Ishikawa (cell line): ENCODE data around the gene LENEP.

Experiments
- CEBPB ChIP-seq: IDR thresholded peaks from 2 replicates; pipeline ENCODE4 v1.6.1; 2012
- CREB1 ChIP-seq: IDR thresholded peaks from 2 replicates; pipeline ENCODE4 v1.6.1; 2012; ENCODE audit warnings: low read depth
- EGR1 ChIP-seq: IDR thresholded peaks from 2 replicates; pipeline ENCODE4 v1.6.1; 2012
- EP300 ChIP-seq: IDR thresholded peaks from 2 replicates; pipeline ENCODE4 v1.6.1; 2012; ENCODE audit warnings: borderline replicate concordance
- FOXM1 ChIP-seq: IDR thresholded peaks from 2 replicates; pipeline ENCODE4 v1.6.1; 2012; ENCODE audit warnings: low read depth, borderline replicate concordance
- NFIC ChIP-seq: IDR thresholded peaks from 2 replicates; pipeline ENCODE4 v1.6.1; 2012
- RAD21 ChIP-seq: IDR thresholded peaks from 2 replicates; pipeline ENCODE4 v1.6.1; 2012; ENCODE audit warnings: low read depth
- TAF1 ChIP-seq: IDR thresholded peaks from 2 replicates; pipeline ENCODE4 v1.6.1; 2012; ENCODE audit warnings: low read depth, mild to moderate bottlenecking
- TCF12 ChIP-seq: IDR thresholded peaks from 2 replicates; pipeline ENCODE4 v1.6.1; 2012; ENCODE audit warnings: low read depth
- TEAD4 ChIP-seq: IDR thresholded peaks from 2 replicates; pipeline ENCODE4 v1.6.1; 2012
- YY1 ChIP-seq: IDR thresholded peaks from 2 replicates; pipeline ENCODE4 v1.6.1; 2012; ENCODE audit warnings: low read depth
- ZBTB7A ChIP-seq: IDR thresholded peaks from 2 replicates; pipeline ENCODE4 v1.6.1; 2012; ENCODE audit warnings: low read depth
- TF ChIP-seq, protein P1 (sequence below): IDR thresholded peaks from 2 replicates; pipeline ENCODE4 v1.6.1; 2012; ENCODE audit warnings: low read depth, mild to moderate bottlenecking
- TF ChIP-seq, protein P2 (sequence below): IDR thresholded peaks from 2 replicates; pipeline ENCODE4 v1.6.1; 2012
- TF ChIP-seq, protein P3 (sequence below): IDR thresholded peaks from 2 replicates; pipeline ENCODE4 v1.6.1; 2012

The LENEP gene

DNA sequence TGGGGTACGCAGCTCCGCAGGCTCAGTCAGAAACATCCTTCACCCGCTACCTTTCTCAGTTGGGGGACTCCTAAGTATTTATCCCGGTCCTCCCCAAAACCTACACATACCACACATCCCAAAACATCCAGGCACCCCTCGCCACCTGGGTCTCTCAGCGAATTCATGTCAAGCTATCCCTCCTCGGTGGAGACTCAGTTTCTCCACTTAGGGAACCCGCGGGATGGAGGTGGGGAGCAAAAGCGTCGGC lies 8.0 kb downstream of the LENEP start:
- TF ChIP-seq TAF1, result no peak
- TF ChIP-seq ZBTB7A, result no peak
- TF ChIP-seq CREB1, result no peak
- TF ChIP-seq CEBPB, result no peak; the same call in 1 of the 2 replicates
- TF ChIP-seq RAD21, result no peak
- TF ChIP-seq, protein P1, sequence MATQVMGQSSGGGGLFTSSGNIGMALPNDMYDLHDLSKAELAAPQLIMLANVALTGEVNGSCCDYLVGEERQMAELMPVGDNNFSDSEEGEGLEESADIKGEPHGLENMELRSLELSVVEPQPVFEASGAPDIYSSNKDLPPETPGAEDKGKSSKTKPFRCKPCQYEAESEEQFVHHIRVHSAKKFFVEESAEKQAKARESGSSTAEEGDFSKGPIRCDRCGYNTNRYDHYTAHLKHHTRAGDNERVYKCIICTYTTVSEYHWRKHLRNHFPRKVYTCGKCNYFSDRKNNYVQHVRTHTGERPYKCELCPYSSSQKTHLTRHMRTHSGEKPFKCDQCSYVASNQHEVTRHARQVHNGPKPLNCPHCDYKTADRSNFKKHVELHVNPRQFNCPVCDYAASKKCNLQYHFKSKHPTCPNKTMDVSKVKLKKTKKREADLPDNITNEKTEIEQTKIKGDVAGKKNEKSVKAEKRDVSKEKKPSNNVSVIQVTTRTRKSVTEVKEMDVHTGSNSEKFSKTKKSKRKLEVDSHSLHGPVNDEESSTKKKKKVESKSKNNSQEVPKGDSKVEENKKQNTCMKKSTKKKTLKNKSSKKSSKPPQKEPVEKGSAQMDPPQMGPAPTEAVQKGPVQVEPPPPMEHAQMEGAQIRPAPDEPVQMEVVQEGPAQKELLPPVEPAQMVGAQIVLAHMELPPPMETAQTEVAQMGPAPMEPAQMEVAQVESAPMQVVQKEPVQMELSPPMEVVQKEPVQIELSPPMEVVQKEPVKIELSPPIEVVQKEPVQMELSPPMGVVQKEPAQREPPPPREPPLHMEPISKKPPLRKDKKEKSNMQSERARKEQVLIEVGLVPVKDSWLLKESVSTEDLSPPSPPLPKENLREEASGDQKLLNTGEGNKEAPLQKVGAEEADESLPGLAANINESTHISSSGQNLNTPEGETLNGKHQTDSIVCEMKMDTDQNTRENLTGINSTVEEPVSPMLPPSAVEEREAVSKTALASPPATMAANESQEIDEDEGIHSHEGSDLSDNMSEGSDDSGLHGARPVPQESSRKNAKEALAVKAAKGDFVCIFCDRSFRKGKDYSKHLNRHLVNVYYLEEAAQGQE, result no peak
- no peak for TF ChIP-seq FOXM1
- no peak for TF ChIP-seq NFIC
- TF ChIP-seq, protein P2, sequence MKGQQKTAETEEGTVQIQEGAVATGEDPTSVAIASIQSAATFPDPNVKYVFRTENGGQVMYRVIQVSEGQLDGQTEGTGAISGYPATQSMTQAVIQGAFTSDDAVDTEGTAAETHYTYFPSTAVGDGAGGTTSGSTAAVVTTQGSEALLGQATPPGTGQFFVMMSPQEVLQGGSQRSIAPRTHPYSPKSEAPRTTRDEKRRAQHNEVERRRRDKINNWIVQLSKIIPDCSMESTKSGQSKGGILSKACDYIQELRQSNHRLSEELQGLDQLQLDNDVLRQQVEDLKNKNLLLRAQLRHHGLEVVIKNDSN, result no peak
- no peak for TF ChIP-seq EP300
- no peak for TF ChIP-seq YY1

DNA sequence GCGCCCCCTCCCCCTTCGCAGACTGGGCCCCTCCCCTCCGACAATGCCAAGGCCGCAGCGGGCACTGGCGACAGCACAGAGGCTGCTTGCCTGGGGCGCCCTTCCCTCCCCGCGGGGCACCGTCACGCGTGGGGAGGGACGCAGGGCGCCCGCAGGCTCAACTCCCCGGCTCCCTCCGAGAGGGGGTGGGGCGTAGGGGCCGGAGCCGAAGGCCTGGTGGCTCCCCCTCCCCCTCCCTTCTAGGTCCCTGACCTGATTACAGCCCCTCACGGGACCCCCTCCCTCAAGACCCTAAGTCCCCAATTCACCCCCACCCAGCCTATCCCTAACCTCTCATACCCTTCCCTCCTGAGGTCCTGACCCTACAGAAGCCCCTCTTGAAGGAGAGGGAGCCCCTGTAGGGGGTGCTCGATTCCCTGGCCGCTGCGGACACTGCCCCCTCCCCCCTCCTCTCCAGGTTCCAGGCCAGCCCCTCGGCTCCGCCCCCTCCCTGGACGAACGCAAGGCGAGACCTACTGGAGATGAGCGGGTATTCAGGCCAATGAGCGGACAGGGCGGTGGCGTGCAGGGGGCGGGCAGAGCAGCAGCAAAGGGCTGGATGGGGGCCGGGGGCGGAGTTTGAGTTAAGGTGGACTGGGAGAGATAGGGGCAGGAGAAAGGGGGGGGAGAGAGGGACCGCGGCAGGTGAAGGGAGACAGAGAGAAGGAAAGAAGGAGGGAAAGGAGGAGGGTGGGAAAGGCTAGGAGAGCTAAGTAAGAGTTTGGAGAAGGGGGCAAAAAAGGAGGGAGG lies 8.5 kb downstream of the LENEP start:
- TF ChIP-seq TAF1 (peak; percentile 75; the same call in 1 of the 2 replicates), CEBPB (no peak), FOXM1 (no peak), NFIC (no peak), EP300 (no peak), TCF12 (peak; percentile 34; the same call in 1 of the 2 replicates), CREB1 (peak; percentile 47; the same call in 1 of the 2 replicates), RAD21 (peak; percentile 29; the same call in 1 of the 2 replicates), ZBTB7A (peak; percentile 97), YY1 (no peak), EGR1 (0 out of 2 replicates have a peak, but pooled peaks have one; percentile 22), TEAD4 (peak; percentile 3; the same call in 1 of the 2 replicates)
- TF ChIP-seq, protein P3, sequence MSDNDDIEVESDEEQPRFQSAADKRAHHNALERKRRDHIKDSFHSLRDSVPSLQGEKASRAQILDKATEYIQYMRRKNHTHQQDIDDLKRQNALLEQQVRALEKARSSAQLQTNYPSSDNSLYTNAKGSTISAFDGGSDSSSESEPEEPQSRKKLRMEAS, result no peak; the same call in 1 of the 2 replicates
- TF ChIP-seq, protein P1, result no peak
- TF ChIP-seq, protein P2, result no peak

DNA sequence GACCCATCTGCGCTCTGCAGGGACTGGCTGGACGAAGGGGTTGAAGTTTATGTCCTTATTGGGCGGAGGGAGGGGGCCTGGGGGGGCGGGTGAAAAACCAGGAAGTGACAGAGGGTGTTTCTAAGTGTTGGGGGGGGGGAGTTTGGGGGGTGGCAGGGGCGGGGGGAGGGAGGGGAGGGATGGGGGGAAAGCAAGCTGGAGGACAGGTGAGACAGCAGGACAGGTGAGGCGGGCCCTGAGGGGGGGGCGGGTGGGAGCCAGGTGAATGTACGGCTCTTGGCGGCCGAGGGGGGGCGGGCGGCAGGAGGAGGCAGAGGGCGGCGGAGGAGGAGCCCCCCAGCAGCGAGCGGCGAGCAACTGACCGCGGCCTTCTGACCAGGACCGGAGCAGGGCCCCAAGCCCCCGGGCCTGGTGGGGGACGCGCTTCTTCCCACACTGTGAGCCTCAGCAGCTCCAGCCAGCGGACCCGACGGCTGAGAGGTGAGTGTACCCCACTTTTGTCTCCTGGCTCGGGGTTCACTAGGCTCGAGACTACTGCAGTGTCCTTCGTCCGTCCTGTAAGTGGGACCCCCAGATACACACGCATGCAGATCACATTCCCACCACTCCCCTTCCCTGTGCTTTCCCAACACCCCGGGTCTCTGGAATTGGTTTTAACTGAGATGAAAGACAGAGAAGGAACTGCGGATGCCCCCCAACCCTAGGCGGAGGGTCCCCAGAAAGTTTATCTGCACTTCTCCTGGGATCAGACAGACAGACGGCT lies 9.3 kb downstream of the LENEP start, which contains the start of gene ZBTB7B:
Gene ZBTB7B, plus strand, starts transcription at position 339 of the 763 bp plus-strand sequence. CDS start 11,859 bp downstream, outside the sequence.
- TF ChIP-seq ZBTB7A (0 out of 2 replicates have a peak, but pooled peaks have one; percentile 59), TAF1 (peak; percentile 23; the same call in 1 of the 2 replicates), RAD21 (no peak)

DNA sequence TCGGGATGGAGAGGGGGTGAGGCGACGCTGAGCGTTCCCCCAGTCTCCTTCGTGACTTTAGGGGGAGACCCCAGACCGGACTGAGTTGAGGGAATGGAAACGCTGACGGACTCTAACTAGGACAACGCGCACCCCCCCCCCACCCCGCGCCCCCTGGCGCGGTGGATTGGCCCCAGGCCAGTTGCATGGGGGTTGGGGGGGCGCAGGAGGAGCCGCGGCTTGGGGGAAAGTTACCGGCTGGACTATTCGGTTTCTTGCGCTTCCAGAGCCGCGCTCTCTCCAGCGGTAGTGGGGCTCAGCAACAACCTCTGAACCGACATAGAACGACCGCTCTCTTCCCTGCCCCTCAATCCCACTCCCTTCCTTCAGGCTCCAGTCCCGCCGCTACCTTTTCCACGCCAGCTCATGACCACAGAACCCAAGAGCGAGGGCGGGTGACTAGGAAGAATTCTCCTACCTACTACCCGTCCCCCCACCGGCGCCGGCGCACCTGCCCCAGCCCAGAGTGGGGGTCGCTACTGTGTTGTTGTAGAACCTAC lies 9.9 kb downstream of the LENEP start:
- TF ChIP-seq, protein P2, result no peak
- TF ChIP-seq TEAD4 (no peak), NFIC (peak; percentile 77), CEBPB (no peak), ZBTB7A (0 out of 2 replicates have a peak, but pooled peaks have one; percentile 1), RAD21 (no peak), FOXM1 (no peak), TCF12 (no peak; the same call in 1 of the 2 replicates), YY1 (no peak), TAF1 (no peak; the same call in 1 of the 2 replicates), CREB1 (no peak)
- TF ChIP-seq, protein P1, result no peak
